ENCODE results near the gene NR2C2AP.

Gene NR2C2AP

GRCh38 chr19:19234220-19234816, 31.1 kb upstream of the NR2C2AP start:
- TF ChIP-seq CTCF (IDR thresholded peaks at IDR 0.05; ENCODE audit: low read depth, low read length), result no peak
- H3K4me3 ChIP-seq (ENCODE audit: low read depth, low read length), result no peak overlapping the region

- no peak for TF ChIP-seq CTCF (IDR thresholded peaks at IDR 0.05; ENCODE audit: low read depth, low read length)
- H3K4me3 ChIP-seq (ENCODE audit: low read depth, low read length), result no peak overlapping the region
Observed at GRCh38 chr19:19232261-19232721, 29.1 kb upstream of the NR2C2AP start.

GRCh38 chr19:19230999-19231398, 27.8 kb upstream of the NR2C2AP start:
- H3K4me3 ChIP-seq (ENCODE audit: low read depth, low read length), result no peak overlapping the region
- TF ChIP-seq CTCF (IDR thresholded peaks at IDR 0.05; ENCODE audit: low read depth, low read length), result no peak

GRCh38 chr19:19229701-19230100, 26.5 kb upstream of the NR2C2AP start:
- no peak overlapping the region for H3K4me3 ChIP-seq (ENCODE audit: low read depth, low read length)
- no peak for TF ChIP-seq CTCF (IDR thresholded peaks at IDR 0.05; ENCODE audit: low read depth, low read length)

- TF ChIP-seq CTCF (IDR thresholded peaks at IDR 0.05; ENCODE audit: low read depth, low read length), result no peak
- no peak overlapping the region for H3K4me3 ChIP-seq (ENCODE audit: low read depth, low read length)
Observed at GRCh38 chr19:19227217-19227616, 24.0 kb upstream of the NR2C2AP start.

GRCh38 chr19:19226663-19227062, 23.4 kb upstream of the NR2C2AP start:
- TF ChIP-seq CTCF (IDR thresholded peaks at IDR 0.05; ENCODE audit: low read depth, low read length), result no peak
- H3K4me3 ChIP-seq (ENCODE audit: low read depth, low read length), result no peak overlapping the region

- H3K4me3 ChIP-seq (ENCODE audit: low read depth, low read length), result no peak overlapping the region
- TF ChIP-seq CTCF (IDR thresholded peaks at IDR 0.05; ENCODE audit: low read depth, low read length), result no peak
Observed at GRCh38 chr19:19226204-19226603, 23.0 kb upstream of the NR2C2AP start.

Measured in WI38 (cell line).